ENCODE data around the gene ABHD16B. TPM values are rescaled to one million over a fixed set of nuclear protein-coding genes. Genes with fewer than 3 reads are reported as not detected.

ABHD16B gene
- polyA plus RNA-seq, 1 donor (not counting 4 experiments of a cell fraction or from before 2014, with no cell fraction given), result not detected

GRCh38 chr20:63855363-63856097 lies 5.8 kb upstream of the ABHD16B start:
- FAIRE-seq, result no peak

GRCh38 chr20:63856098-63856511 lies 5.2 kb upstream of the ABHD16B start:
- no peak for TF ChIP-seq EZH2 (IDR thresholded peaks at IDR 0.05; ENCODE audit: low read length)
- TF ChIP-seq, protein P1, sequence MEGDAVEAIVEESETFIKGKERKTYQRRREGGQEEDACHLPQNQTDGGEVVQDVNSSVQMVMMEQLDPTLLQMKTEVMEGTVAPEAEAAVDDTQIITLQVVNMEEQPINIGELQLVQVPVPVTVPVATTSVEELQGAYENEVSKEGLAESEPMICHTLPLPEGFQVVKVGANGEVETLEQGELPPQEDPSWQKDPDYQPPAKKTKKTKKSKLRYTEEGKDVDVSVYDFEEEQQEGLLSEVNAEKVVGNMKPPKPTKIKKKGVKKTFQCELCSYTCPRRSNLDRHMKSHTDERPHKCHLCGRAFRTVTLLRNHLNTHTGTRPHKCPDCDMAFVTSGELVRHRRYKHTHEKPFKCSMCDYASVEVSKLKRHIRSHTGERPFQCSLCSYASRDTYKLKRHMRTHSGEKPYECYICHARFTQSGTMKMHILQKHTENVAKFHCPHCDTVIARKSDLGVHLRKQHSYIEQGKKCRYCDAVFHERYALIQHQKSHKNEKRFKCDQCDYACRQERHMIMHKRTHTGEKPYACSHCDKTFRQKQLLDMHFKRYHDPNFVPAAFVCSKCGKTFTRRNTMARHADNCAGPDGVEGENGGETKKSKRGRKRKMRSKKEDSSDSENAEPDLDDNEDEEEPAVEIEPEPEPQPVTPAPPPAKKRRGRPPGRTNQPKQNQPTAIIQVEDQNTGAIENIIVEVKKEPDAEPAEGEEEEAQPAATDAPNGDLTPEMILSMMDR (optimal IDR thresholded peaks at IDR 0.05 in 1 of 3, IDR thresholded peaks at IDR 0.05 in 1 of 3, conservative IDR thresholded peaks at IDR 0.05 in 1 of 3; ENCODE audit: extremely low read depth in 1 of 3, insufficient read depth in 2 of 3, low read length in 3 of 3), result no peak
- Histone ChIP-seq H3K4me2 (ENCODE audit: control insufficient read depth, extremely low read depth, insufficient read depth, low read depth, low read length) (no peak overlapping the region), H3K27me3 (ENCODE audit: control insufficient read depth, extremely low read depth, insufficient read depth, low read length) (peaks cover 39% of the 10 kb centered on the region), H3K27ac (ENCODE audit: control insufficient read depth, insufficient read depth, low read length) (no peak overlapping the region), H3K9ac (ENCODE audit: control insufficient read depth, extremely low read depth, insufficient read depth, low read length) (no peak overlapping the region), H2AFZ (ENCODE audit: control insufficient read depth, low read length) (no peak overlapping the region), H3K4me3 (ENCODE audit: control insufficient read depth in 2 of 3, extremely low read depth in 1 of 3, insufficient read depth in 2 of 3, low read depth in 1 of 3, low read length in 3 of 3) (no peak overlapping the region), H3K9me3 (ENCODE audit: control insufficient read depth, low read depth, low read length) (no peaks in the 10 kb centered on the region), H3K9me1 (ENCODE audit: control insufficient read depth, extremely low read depth, insufficient read depth, low read length) (no peaks in the 10 kb centered on the region), H3K36me3 (ENCODE audit: control insufficient read depth in 2 of 2, extremely low read depth in 1 of 2, insufficient read depth in 2 of 2, low read length in 2 of 2) (peaks cover under 1 to 3% of the 10 kb centered on the region in 2 experiments), H3K4me1 (ENCODE audit: control insufficient read depth, extremely low read depth, insufficient read depth, low read length) (no peaks in the 10 kb centered on the region), H4K20me1 (ENCODE audit: control insufficient read depth, extremely low read depth, insufficient read depth, low read length) (peaks cover 3% of the 10 kb centered on the region), H3K79me2 (ENCODE audit: control insufficient read depth, insufficient read depth, low read length) (no peaks in the 10 kb centered on the region)
- DNase-seq (ENCODE audit: low read depth, low spot score) (no peak), FAIRE-seq (no peak)
- dilution Hi-C loops (cut with MboI; ENCODE audit: extremely low pct_ligation_motif_present, low sequenced_read_pairs), result no loop called here

More at GRCh38 chr20:63855363-63856097, 5.8 kb upstream of the ABHD16B start:
- Histone ChIP-seq H3K79me2 (ENCODE audit: control insufficient read depth, insufficient read depth, low read length) (no peaks in the 10 kb centered on the region), H3K27me3 (ENCODE audit: control insufficient read depth, extremely low read depth, insufficient read depth, low read length) (peaks cover 39% of the 10 kb centered on the region), H3K36me3 (ENCODE audit: control insufficient read depth in 2 of 2, extremely low read depth in 1 of 2, insufficient read depth in 2 of 2, low read length in 2 of 2) (peaks cover 0 to 3% of the 10 kb centered on the region in 2 experiments), H3K9ac (ENCODE audit: control insufficient read depth, extremely low read depth, insufficient read depth, low read length) (no peak overlapping the region), H2AFZ (ENCODE audit: control insufficient read depth, low read length) (no peak overlapping the region), H4K20me1 (ENCODE audit: control insufficient read depth, extremely low read depth, insufficient read depth, low read length) (peaks cover 3% of the 10 kb centered on the region), H3K9me1 (ENCODE audit: control insufficient read depth, extremely low read depth, insufficient read depth, low read length) (no peaks in the 10 kb centered on the region), H3K4me2 (ENCODE audit: control insufficient read depth, extremely low read depth, insufficient read depth, low read depth, low read length) (no peak overlapping the region), H3K4me3 (ENCODE audit: control insufficient read depth in 2 of 3, extremely low read depth in 1 of 3, insufficient read depth in 2 of 3, low read depth in 1 of 3, low read length in 3 of 3) (no peak overlapping the region), H3K27ac (ENCODE audit: control insufficient read depth, insufficient read depth, low read length) (no peak overlapping the region), H3K9me3 (ENCODE audit: control insufficient read depth, low read depth, low read length) (no peaks in the 10 kb centered on the region), H3K4me1 (ENCODE audit: control insufficient read depth, extremely low read depth, insufficient read depth, low read length) (no peaks in the 10 kb centered on the region)
- no peak for TF ChIP-seq EZH2 (IDR thresholded peaks at IDR 0.05; ENCODE audit: low read length)
- TF ChIP-seq, protein P1 (optimal IDR thresholded peaks at IDR 0.05 in 1 of 3, IDR thresholded peaks at IDR 0.05 in 1 of 3, conservative IDR thresholded peaks at IDR 0.05 in 1 of 3; ENCODE audit: extremely low read depth in 1 of 3, insufficient read depth in 2 of 3, low read length in 3 of 3), result no peak
- DNase-seq (ENCODE audit: low read depth, low spot score), result no peak
- dilution Hi-C loops (cut with MboI; ENCODE audit: extremely low pct_ligation_motif_present, low sequenced_read_pairs), result no loop called here

All from keratinocyte (primary cell).